ENCODE results near the gene ARHGAP32.

The ARHGAP32 gene

GRCh38 chr11:128947773-128948172 lies 244.4 kb downstream of the ARHGAP32 start:
- DNase-seq, result no peak

DNA sequence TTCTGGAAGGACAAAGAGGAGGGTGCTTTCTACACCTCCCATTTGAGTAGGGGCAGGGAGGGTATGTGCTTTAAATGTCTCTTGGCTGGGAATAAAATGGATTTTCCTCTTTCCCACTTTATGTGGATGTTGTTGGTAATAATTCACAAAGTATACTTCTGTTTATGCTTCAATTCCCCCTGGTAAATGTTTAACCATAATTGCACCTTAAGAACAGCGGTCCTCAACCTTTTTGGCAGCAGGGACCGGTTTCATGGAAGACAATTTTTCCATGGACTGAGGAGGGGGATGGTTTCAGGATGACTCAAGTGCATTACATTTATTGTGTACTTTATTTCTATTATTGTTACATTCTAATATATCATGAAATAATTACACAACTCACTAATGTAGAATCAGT lies 245.5 kb downstream of the ARHGAP32 start:
- no peak for DNase-seq

- DNase-seq, result no peak
Observed at GRCh38 chr11:128943428-128943976, 248.6 kb downstream of the ARHGAP32 start.

DNA sequence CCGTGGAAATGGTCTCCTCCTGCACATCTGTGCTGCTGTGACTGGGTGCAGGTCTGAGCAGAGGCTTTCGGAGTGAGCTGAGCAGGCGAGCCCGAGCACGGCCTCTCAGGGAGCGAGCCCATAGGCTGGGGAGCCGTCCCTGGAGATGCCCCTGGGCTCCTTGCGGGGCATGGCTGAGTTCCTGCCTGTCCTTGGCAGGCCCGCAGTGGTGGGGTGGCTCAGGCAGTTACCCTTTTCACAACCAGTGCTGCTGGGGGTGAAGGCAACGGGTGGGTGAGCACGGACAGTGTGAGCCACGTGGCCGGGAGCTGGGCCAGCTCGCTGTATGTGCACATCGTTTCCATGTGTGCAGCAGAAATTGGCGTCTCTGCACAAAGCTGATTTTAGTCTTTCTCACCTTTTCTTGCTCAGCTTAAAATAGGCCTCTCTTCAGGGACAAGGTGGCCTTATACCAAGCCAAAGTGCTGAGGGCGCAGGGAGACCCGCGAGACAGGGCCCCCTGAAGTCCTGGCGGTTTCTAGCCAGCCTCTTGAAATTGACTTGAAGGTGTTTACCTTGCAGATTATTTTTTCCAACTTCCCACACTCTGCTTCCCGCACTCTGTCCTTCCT lies 249.2 kb downstream of the ARHGAP32 start, which contains the start of gene TP53AIP1:
Gene TP53AIP1, minus strand, starts transcription at position 55 of the 611 bp plus-strand sequence. CDS start 5,053 bp downstream, outside the sequence.
- no peak for DNase-seq

GRCh38 chr11:128942272-128942612 lies 249.9 kb downstream of the ARHGAP32 start:
- no peak for DNase-seq

DNA sequence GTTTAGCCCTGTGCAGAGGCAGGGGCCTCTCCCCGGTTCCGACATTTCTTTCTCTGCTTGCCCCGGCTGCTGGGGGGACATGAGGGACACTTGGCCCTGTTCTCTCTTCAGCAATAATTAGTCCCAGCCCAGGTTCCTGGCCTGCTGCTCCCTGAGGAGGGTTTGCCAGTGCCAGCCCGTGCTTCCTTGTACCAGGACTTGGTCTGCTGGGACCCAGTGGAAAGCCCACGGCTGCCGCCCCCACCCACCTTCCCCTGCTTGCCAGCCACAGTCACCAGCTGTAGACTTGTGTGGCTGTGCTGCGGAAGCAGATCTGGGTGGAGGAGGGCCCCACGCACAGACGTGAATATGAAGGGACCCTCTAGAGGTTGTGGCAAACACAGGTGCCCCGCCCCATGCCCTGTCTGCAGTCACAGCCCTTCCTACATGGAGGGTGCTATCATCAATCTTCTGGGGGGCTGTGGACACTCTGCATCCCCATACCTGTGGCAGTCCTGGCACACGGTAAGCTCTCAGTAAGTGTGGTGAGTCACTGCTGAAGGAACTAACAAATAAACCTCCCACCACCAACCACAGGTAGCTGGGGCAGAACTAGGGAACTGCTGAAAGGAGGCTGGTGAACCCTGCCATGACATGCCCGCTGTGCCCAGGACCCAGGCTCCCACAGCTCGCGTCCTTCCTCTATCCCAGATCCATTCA lies 250.4 kb downstream of the ARHGAP32 start:
- no peak for DNase-seq

- no peak for DNase-seq
Observed at GRCh38 chr11:128941110-128941509, 251.0 kb downstream of the ARHGAP32 start.

DNA sequence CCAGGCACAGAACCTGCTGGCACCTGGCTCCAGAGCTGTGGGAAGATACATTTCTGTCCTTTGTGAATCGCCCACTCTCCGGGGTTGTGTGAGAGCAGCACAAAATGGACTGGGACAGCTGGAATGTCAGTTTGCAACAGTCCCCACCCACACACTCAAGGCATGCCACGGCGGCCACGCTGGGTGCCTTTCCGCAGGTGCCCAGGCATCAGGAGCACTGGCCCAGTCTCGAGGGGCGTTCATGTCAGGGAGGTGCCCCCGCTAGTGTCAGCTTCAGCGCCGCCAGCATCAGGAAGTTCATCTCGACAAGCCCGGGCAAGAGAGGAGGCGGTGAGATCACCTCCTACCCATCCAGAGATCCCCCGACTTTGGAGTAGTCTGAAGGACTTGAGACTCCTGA lies 251.5 kb downstream of the ARHGAP32 start:
- DNase-seq, result no peak

- no peak for DNase-seq
Observed at GRCh38 chr11:128940156-128940555, 252.0 kb downstream of the ARHGAP32 start.

DNA sequence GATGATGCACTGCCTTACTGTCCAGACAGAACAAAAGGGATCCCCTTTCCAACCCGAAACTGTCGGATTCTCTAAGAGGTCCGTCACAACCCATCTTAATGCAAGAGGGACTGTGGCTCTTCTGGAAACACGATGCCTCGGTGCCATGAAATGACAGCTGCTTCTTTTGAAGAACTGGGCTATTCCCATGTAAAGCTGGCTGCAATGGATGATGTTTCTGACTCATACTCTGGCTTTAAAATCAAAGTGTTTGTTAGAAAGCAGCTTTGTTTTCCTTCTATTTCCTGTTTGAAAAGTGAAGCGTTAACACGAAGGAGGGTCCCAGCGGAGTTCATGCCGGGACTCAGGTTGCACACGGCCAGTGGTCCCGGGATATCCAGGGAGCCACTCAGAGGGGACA lies 252.5 kb downstream of the ARHGAP32 start:
- no peak for DNase-seq

DNA sequence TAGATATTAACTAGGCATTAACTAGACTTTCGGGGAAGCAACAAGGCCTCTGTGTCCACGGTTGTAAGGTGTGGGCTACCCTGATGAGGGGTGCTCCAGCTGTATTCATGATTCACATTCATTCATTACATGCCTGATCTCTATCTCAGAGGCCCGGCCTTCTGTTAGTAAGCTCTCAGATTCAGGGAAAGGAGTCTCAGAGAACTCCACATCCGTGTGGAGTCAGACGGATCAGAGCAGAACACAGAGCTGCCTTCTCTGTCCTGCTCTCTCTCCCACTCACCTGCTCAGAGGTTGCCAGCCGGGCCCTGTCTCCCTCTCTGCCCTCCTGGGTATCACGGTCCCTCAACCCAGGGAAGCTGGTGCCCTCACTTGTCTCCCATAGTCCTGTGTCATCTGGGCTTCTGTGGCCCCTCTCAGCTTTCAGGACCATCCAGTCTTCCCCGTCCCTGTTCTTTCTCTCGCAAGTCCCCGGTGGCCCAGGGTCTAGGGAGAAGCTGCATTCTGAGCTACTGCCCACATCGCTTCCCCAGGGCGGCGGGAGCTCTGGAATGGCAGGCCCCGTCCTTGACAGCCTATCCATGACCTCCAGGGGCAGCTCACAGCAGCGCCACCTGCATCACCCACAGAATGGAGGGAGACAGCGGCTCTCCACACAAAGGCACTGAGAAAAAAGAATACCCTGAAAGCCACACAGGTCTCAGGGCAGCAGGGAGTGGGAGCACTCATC lies 253.8 kb downstream of the ARHGAP32 start:
- DNase-seq, result no peak

- no peak for DNase-seq
Observed at GRCh38 chr11:128937480-128937879, 254.6 kb downstream of the ARHGAP32 start.

- DNase-seq, result no peak
Observed at GRCh38 chr11:128936606-128937251, 255.4 kb downstream of the ARHGAP32 start.

DNA sequence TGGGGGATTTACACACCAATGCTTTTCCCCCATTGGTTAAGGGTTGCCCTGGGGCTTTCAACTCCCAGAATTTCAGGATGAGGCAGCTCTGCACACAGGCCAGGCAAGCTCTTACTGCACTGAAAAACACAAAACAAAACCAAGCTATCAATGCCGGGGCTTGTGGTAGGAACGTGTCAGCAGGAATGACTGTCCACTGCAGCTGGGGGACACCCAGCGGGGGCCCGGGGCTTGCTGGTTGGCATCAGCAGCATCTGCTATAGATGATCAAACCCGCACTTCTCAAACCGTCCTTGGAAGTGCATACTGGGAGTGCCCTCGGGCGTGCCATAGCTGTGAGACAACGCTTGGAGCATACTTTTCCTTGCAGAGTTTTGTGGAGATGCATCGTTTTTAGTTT lies 257.2 kb downstream of the ARHGAP32 start:
- no peak for DNase-seq

GRCh38 chr11:128934351-128934750 lies 257.8 kb downstream of the ARHGAP32 start:
- no peak for DNase-seq

DNA sequence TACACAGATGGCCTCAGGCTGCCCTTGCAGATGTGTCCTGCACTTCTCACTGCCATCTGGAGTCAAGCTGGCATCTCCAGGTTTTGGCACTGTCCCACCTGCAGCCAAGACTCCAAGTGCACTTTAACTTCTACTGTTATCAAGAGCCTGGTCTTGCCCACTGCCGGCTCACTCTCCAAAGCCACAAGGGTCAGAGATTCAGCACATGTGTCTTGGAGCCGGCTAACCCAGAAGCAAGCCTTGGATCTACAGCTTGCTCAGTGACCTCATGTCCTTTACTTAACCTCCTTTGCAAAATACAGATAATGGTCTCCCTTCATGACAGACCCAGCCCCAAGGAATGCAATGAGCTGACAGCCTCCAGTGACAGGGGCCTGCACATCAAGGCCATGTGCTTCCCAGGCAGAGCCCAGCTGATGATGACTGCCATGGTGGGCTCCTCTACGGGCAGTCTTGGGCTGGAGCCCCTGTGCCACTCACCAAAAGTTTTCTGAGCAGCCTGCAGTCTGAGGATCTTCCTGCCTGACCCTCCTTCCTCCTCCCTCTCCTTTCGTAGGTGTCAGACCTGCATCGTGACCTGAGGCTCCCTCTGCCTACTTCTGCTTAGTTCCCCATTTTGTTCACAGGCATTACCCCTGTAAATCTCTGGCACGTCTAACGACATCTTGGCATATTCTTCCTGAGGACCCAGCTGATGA lies 258.5 kb downstream of the ARHGAP32 start:
- DNase-seq, result no peak

- no peak for DNase-seq
Observed at GRCh38 chr11:128931668-128932067, 260.5 kb downstream of the ARHGAP32 start.

DNA sequence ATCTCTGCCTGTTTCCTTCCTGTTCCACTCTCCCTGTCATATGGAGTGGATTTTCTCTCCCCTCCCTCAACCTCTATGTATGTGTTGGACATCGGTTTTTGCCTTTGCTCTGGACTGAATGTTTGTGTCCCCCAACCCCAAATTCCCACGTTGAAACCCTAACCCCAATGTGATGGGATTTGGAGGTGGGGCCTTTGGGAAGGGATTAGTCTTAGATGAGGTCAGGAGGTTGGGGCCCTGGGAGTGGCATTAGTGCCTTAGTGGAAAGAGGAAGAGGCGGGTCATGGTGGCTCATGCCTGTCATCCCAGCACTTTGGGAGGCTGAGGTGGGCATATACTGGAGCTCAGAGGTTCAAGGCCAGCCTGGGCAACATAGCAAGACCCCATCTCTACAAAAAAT lies 261.1 kb downstream of the ARHGAP32 start:
- DNase-seq, result no peak

DNA sequence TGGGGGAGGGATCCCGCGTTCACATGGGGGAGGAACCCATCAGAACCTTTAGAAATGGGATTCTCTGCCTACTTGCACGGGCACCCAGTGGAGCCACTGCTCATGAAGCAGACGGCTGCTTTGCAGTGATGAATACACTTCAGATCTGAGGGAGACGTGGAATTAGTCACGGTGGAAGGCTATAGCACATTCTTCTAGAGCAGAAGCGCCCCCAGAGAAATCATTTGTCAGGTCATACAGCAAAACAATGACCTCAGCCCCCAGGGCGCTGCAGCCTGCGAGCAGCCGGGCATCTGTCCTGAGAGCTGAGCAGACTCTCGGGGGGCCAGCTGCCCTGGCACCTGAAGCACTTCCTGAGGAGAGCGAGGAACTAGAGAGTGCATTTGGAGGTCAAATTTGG lies 262.1 kb downstream of the ARHGAP32 start:
- DNase-seq, result no peak

DNA sequence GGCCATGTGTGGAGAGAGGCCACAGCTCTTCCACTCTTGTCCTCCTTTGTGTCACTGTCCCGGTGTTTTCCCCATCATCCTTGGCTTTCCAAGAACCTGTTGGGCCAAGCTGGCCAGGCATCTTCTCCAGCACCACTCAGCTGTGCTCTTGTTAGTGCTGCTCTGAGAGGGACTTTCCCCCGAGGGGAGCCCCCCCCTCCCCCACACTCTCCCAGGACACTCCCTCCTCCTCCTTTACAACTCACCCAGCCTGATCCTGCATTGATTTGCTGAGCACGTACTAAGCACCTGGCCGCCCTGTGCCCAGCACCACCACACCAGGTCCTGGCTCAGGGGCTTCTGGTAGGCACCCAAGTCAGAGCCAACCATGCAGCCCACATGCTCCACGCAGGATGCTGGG lies 262.7 kb downstream of the ARHGAP32 start:
- DNase-seq, result no peak

DNA sequence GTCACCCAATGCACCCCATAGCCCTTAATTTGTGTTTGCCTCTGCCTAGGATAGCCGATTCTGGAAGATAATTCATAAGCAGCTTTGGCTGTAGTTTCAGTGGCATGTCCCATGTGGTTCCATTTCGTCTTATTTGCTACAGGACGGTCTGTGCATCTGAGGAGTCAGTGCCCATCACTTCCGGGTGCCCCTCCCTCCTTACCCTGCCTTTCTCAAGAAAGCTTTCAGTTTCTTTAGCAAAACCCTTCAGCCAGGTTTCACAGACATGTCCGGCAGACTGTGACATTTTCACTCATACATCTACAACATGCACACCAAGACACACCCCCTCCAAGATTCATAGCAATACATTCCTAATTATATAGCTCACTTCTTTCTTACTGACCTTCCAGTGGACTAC lies 263.7 kb downstream of the ARHGAP32 start:
- no peak for DNase-seq

GRCh38 chr11:128927683-128928336 lies 264.3 kb downstream of the ARHGAP32 start:
- no peak for DNase-seq
